Osteocyte (in vitro differentiated cells): ENCODE measurements around the gene POLR3K. TPM values are rescaled to one million over a fixed set of nuclear protein-coding genes. Genes with fewer than 3 reads are reported as not detected.

Experiments
- DNase-seq: peaks from one replicate; pipeline ENCODE4 v3.0.0; 2021; ENCODE audit warnings: mixed read lengths; ENCODE audit not compliant: unreplicated experiment; ENCODE audit errors: extremely low spot score
- H3K27ac Mint-ChIP-seq: one replicate; pipeline ENCODE4 v1.8.0; 2021; ENCODE audit warnings: mild to moderate bottlenecking, mixed read lengths; ENCODE audit not compliant: unreplicated experiment
- H3K27me3 Mint-ChIP-seq: one replicate; pipeline ENCODE4 v1.8.0; 2021; ENCODE audit warnings: mixed read lengths; ENCODE audit not compliant: unreplicated experiment
- H3K36me3 Mint-ChIP-seq: one replicate; pipeline ENCODE4 v1.8.0; 2021; ENCODE audit warnings: mixed read lengths; ENCODE audit not compliant: unreplicated experiment
- H3K4me1 Mint-ChIP-seq: one replicate; pipeline ENCODE4 v1.8.0; 2021; ENCODE audit warnings: mixed read lengths; ENCODE audit not compliant: unreplicated experiment
- H3K4me3 Mint-ChIP-seq: one replicate; pipeline ENCODE4 v1.8.0; 2021; ENCODE audit warnings: mild to moderate bottlenecking, moderate library complexity, mixed read lengths; ENCODE audit not compliant: unreplicated experiment
- H3K9me3 Mint-ChIP-seq: one replicate; pipeline ENCODE4 v1.8.0; 2021; ENCODE audit warnings: mixed read lengths; ENCODE audit not compliant: unreplicated experiment
- total RNA-seq: library from RNA; stranded (reverse); gene quantifications from 2 replicates; pipeline ENCODE4 v1.2.1, GENCODE V29; 2021
- TF ChIP-seq, protein P1 (sequence below): fragments of 200-600 bp; sonication (generic); IDR thresholded peaks from 2 replicates; pipeline ENCODE4 v1.5.0; 2021; ENCODE audit warnings: antibody characterized with exemption, mild to moderate bottlenecking, moderate library complexity

POLR3K gene
- total RNA-seq, 1 donor from 2014 or later: 10.3 TPM

DNA sequence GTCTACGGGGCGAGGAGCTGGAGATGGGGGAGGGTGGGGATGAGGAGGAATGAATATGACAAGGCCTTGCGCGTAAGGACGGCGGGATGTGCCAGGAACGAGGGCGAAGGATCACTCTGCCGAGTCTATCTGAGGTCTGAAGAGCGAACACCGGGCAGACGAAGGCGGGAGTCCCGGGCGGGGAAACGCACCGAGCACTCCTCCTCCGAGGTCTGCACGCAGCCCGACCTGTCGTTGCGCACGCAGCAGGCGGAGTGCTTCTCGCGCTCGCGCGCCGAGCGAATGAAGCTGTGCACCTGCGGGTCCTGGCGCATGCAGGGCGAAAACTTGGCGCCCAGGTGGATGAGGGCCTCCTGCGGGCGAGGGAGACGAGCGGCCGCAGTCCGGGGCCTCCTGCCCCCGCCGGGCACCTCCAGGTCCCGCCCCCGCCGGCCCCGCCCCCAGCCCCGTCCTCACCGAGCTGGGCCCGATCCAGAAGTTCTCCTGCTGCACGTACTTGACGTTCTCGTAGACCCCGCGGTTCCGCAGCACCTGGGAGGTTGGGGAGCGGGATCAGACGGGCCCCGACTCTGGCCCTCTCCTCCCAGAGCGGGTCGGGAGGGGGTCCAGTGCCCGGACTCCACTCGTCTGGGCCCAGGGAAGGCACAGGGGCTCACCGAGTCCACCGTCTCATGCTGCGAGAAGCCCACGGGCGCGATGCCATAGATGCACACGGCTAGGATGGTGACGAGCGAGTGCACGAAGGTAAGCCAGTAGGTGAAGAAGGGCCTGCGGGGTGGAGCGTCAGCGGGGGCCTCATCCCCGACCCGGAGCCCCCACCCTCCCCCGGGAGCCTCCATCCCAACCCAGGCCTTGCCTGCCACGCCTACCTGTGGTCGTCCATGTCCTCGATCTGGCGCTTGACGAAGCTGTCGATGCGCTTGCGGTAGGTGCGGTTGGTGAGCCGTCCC lies 7.8 kb upstream of the POLR3K start:
- Mint-ChIP-seq H3K9me3 (no peaks in the 10 kb centered on the region), H3K27ac (no peak overlapping the region), H3K27me3 (no peaks in the 10 kb centered on the region), H3K4me1 (peaks cover 8% of the 10 kb centered on the region), H3K36me3 (peaks cover 28% of the 10 kb centered on the region), H3K4me3 (no peak overlapping the region)
- no peak for DNase-seq
- TF ChIP-seq, protein P1, sequence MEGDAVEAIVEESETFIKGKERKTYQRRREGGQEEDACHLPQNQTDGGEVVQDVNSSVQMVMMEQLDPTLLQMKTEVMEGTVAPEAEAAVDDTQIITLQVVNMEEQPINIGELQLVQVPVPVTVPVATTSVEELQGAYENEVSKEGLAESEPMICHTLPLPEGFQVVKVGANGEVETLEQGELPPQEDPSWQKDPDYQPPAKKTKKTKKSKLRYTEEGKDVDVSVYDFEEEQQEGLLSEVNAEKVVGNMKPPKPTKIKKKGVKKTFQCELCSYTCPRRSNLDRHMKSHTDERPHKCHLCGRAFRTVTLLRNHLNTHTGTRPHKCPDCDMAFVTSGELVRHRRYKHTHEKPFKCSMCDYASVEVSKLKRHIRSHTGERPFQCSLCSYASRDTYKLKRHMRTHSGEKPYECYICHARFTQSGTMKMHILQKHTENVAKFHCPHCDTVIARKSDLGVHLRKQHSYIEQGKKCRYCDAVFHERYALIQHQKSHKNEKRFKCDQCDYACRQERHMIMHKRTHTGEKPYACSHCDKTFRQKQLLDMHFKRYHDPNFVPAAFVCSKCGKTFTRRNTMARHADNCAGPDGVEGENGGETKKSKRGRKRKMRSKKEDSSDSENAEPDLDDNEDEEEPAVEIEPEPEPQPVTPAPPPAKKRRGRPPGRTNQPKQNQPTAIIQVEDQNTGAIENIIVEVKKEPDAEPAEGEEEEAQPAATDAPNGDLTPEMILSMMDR: no peak

DNA sequence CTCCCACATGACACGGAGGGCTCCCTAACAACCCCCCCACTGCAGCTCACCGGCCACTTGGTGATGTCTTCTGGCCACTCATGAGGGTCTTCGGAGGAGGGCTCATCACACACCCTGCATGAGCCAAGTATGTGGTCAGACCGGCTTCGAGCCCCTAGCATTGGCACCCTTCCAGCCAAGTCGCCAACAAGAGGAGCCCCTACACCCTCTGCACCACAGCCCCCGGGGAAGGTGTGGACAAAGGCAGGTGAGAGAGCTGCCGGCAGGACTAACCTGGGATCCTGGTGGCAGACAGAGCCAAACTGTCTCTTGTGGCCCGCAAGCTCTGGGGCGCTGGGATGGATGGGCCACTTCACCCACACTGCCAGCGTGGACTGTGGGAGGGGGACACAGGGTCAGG lies 6.8 kb upstream of the POLR3K start:
- Mint-ChIP-seq H3K36me3 (peaks cover 28% of the 10 kb centered on the region), H3K4me3 (no peak overlapping the region), H3K9me3 (no peaks in the 10 kb centered on the region), H3K27me3 (no peaks in the 10 kb centered on the region), H3K27ac (no peak overlapping the region), H3K4me1 (no peaks in the 10 kb centered on the region)
- TF ChIP-seq, protein P1: no peak
- no peak for DNase-seq

DNA sequence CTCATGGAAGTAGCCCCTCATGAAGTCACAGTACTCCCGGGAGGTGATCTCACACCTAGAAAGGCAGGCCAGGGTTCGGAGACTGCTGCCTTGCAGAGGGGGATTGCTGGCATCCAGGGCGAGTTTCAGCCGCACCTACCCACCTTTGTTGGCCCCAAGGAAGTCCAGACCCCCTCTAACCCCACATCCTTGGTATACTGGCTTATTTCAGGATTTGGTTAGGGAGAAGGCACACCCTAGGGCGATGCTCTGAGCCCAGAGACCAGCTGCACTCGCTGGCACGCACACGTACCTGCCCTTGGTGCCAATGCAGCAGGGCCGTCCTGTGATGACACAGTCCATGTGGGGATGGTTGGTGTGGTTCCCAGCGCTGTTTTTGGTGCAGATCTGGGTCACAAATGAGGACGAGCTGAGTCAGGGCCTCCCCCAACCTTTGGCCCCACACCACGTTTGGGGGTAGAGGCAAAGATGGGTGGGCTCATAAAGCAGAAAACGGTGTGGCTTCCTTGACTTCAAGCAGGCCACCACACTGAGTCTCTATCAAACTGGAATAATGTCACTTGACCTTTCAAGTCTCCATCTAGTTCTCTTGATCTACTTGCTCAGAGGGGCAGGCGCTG lies 6.1 kb upstream of the POLR3K start:
- no peak overlapping the region for H3K4me3 Mint-ChIP-seq
- TF ChIP-seq, protein P1: no peak
- peaks cover 28% of the 10 kb centered on the region for H3K36me3 Mint-ChIP-seq
- peaks cover 3% of the 10 kb centered on the region for H3K4me1 Mint-ChIP-seq
- no peak for DNase-seq
- H3K27me3 Mint-ChIP-seq: no peaks in the 10 kb centered on the region
- H3K27ac Mint-ChIP-seq: no peak overlapping the region
- no peaks in the 10 kb centered on the region for H3K9me3 Mint-ChIP-seq

DNA sequence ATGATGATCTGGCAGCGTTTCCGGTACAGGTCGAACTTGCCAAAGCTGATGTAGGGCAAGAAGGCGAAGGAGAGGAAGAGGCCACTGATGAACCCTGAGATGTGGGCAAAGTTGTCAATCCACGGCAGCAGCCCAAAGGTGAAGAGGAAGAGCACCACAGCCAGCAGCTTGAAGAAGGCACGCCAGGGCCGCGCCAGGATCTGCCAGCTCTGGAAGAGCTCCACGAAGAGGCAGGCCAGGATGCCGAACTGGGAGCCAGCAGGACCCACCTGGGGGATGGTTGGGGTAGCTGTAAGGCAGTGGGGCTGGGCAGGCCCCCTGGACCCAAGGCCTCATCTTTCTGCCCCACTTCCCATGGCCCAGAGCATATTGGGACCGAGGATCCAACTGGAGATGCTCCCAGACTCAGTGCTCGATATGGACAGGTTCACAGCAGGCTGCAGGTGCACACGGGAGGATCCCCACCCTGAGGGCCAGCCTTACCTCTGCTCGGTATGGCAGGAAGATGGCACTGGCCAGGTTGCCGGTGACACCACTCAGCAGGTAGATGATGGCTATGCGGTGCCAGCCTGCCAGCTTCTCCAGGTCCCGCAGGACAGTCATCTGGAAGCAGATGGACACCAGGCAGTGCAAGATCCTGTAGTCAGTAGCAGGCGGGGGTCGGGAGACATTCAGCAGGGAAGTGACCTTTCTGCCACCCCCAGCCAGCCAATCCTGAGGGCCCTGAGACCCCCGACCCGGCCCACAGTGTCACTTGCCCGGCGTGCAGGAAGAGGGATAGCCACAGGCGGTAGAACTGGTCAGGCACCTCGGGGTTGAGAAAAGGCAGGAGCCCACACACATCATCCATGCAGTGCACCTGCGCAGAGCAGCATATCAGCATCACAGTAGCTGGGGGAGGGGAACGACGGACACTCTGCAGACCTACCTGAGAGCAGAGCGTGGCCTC lies 5.4 kb upstream of the POLR3K start:
- DNase-seq: no peak
- Mint-ChIP-seq H3K27me3 (no peaks in the 10 kb centered on the region), H3K4me3 (no peak overlapping the region), H3K36me3 (peaks cover 24% of the 10 kb centered on the region), H3K9me3 (no peaks in the 10 kb centered on the region), H3K27ac (no peak overlapping the region), H3K4me1 (peaks cover 6% of the 10 kb centered on the region)
- TF ChIP-seq, protein P1: no peak
